Cardiac muscle cell (in vitro differentiated cells and primary cell): Measurements from ENCODE around the gene MRPL41. TPM values are rescaled to one million over a fixed set of nuclear protein-coding genes. Genes with fewer than 3 reads are reported as not detected.
A peak's percentile ranks its signal among the peaks of the same experiment; 100 is the strongest.

Source experiments
- DNase-seq, 2 donors: peaks; one replicate each; pipeline versions ENCODE4 v3.0.0 to v3.0.0-alpha.2; 2010 to 2017; ENCODE audit warnings: low read depth in 1 of 2, low spot score in 1 of 2
- H3K27ac ChIP-seq: fragments of 200-600 bp; sonication (generic); 2 replicates; pipeline ENCODE4 v1.5.1; 2016
- H3K27me3 ChIP-seq: fragments of 200-600 bp; sonication (generic); 2 replicates; pipeline ENCODE4 v1.6.0; 2016; ENCODE audit warnings: control low read depth
- H3K36me3 ChIP-seq: fragments of 200-600 bp; sonication (generic); 2 replicates; pipeline ENCODE4 v1.5.1; 2016; ENCODE audit warnings: control low read depth
- H3K4me1 ChIP-seq: fragments of 200-600 bp; sonication (generic); 2 replicates; pipeline ENCODE4 v1.8.1; 2017; ENCODE audit warnings: low read depth, mild to moderate bottlenecking, mixed run types
- H3K4me3 ChIP-seq: fragments of 200-600 bp; sonication (generic); 2 replicates; pipeline ENCODE4 v1.5.1; 2016; ENCODE audit warnings: mild to moderate bottlenecking
- H3K9me3 ChIP-seq: fragments of 200-600 bp; sonication (generic); 2 replicates; pipeline ENCODE4 v1.5.1; 2017; ENCODE audit warnings: low read depth, mild to moderate bottlenecking, control low read depth
- polyA plus RNA-seq: library from polyadenylated mRNA; unstranded; fragments of >200 nt; fragmentation: Nextera tagmentation; extraction: Ambion mirVana; gene quantifications from 2 replicates; pipeline ENCODE4 v1.2.1, GENCODE V29; 2016
- total RNA-seq: library from RNA; depleted of rRNA; stranded (reverse); fragments of >200 nt; gene quantifications from 2 replicates; pipeline ENCODE4 v1.2.3, GENCODE V29; 2016
- TF ChIP-seq, protein P1 (sequence below): IDR thresholded peaks from 2 replicates; pipeline ENCODE4 v1.5.1; 2012; ENCODE audit warnings: low read depth, mild to moderate bottlenecking, low read length

The MRPL41 gene
- total RNA-seq (70.2 and 98.6 TPM in 2 replicates), polyA plus RNA-seq (93.1 and 111 TPM in 2 replicates)

DNA sequence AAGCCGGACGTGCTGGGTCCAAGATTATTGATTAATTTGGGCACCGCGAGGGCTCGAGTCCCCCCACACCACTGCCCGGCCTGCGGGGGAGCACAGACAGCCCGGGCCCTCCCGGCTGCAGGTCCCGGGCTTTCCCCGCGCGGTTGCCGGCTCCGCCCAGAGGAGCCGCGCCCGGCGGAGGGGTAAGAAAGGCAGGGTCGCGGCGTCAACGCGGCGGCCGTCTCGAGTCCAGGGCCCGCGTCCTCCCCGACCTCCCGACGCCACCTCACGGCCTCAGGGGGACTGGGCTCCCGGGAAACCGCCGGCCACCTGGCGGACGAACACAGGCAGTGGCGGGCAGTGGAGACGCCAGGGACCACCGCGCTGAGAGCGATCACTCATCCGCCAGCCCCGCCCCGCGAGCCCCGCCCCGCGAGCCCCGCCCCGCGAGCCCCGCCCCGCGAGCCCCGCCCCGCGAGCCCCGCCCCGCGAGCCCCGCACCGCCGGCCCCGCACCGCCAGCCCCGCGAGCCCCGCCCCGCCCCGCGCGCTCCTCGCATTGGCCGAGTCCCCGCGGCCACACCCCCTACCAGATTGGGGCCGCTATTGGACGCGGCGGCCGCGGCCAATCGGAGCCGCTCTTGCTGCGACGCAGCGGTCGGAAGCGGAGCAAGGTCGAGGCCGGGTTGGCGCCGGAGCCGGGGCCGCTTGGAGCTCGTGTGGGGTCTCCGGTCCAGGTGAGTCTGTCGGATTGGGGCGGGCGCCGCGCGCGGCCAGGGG lies at the start of gene MRPL41:
Gene MRPL41 (plus strand): TSS at position 616 of the 758 bp plus-strand sequence. CDS start 203 bp downstream, outside the sequence.
- H3K36me3 ChIP-seq, result peaks cover 11% of the 10 kb centered on the region
- no peaks in the 10 kb centered on the region for H3K9me3 ChIP-seq
- H3K27ac ChIP-seq, result peak within 1 kb of the TSS; percentile 87
- TF ChIP-seq, protein P1, sequence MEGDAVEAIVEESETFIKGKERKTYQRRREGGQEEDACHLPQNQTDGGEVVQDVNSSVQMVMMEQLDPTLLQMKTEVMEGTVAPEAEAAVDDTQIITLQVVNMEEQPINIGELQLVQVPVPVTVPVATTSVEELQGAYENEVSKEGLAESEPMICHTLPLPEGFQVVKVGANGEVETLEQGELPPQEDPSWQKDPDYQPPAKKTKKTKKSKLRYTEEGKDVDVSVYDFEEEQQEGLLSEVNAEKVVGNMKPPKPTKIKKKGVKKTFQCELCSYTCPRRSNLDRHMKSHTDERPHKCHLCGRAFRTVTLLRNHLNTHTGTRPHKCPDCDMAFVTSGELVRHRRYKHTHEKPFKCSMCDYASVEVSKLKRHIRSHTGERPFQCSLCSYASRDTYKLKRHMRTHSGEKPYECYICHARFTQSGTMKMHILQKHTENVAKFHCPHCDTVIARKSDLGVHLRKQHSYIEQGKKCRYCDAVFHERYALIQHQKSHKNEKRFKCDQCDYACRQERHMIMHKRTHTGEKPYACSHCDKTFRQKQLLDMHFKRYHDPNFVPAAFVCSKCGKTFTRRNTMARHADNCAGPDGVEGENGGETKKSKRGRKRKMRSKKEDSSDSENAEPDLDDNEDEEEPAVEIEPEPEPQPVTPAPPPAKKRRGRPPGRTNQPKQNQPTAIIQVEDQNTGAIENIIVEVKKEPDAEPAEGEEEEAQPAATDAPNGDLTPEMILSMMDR, result peak; percentile 43
- DNase-seq, result peak; percentile 92 to 95
- H3K4me1 ChIP-seq, result peaks cover 6% of the 10 kb centered on the region
- H3K27me3 ChIP-seq, result no peaks in the 10 kb centered on the region
- H3K4me3 ChIP-seq, result peak within 1 kb of the TSS; percentile 79

DNA sequence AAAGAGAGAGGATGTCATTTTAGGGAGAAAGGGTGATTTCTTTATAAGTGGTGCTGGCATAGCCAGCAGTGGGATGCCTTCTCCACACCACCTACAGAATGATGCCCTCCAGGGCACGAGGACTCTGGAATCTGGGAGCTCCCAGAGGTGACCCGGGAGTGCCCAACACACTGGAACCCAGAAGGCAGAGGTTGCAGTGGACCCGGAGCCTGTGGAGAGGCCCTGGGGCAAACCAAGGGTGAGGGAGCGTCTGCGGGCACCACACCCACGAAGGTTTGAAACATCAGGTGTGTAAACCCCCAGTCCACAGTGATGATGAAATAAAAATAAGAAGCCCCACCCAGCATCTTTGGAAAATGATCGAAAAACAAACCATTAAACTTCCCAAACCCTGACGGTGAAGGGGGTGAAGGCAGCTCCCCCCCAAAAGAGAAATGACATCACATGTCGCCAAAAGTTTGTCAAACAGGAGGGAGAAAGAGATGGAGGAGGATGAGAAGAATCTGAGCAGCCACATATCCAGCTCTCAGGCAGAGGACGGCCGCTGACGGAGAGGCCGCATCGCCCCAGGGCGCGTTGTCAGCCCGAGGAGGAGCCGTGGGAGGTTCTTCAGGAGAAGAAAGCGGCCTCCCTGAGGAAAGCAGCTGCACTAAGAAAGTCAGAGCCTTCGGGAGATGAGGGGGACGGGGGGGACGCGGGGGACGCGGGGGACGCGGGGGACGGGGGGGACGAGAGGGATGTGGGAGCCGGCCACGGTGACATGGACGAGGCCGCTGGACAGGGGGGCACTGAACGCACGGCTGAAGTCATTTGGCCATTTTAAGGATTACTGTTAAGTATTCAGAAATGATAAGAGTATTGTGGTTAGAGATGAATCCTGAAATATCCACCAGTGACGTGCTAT lies 49.4 kb upstream of the MRPL41 start:
- H3K27ac ChIP-seq, result no peak overlapping the region
- H3K4me3 ChIP-seq, result no peak overlapping the region
- H3K9me3 ChIP-seq, result no peaks in the 10 kb centered on the region
- no peaks in the 10 kb centered on the region for H3K27me3 ChIP-seq
- TF ChIP-seq, protein P1, result no peak
- no peaks in the 10 kb centered on the region for H3K4me1 ChIP-seq
- H3K36me3 ChIP-seq, result no peaks in the 10 kb centered on the region
- peak in 1 of 2 donors; percentile 32 for DNase-seq

DNA sequence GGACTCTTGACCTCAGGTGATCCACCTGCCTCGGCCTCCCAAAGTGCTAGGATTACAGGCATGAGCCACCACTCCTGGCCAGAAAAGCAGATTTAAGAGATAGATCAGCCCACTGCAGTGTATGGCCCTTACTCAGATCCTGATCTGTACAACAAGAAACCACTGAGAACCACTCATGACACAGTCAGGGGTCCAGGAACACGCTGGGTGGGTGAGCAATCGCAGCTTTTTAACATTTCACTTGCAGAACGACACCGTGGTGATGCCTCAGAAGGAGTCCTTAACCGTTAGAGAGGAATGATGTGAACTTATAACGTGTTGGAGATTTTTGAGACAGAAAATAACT lies 47.3 kb upstream of the MRPL41 start:
- Histone ChIP-seq H3K27me3 (no peaks in the 10 kb centered on the region), H3K27ac (no peak overlapping the region), H3K4me1 (no peaks in the 10 kb centered on the region), H3K4me3 (no peak overlapping the region), H3K36me3 (no peaks in the 10 kb centered on the region), H3K9me3 (no peaks in the 10 kb centered on the region)
- TF ChIP-seq, protein P1, result no peak
- DNase-seq, result no peak

DNA sequence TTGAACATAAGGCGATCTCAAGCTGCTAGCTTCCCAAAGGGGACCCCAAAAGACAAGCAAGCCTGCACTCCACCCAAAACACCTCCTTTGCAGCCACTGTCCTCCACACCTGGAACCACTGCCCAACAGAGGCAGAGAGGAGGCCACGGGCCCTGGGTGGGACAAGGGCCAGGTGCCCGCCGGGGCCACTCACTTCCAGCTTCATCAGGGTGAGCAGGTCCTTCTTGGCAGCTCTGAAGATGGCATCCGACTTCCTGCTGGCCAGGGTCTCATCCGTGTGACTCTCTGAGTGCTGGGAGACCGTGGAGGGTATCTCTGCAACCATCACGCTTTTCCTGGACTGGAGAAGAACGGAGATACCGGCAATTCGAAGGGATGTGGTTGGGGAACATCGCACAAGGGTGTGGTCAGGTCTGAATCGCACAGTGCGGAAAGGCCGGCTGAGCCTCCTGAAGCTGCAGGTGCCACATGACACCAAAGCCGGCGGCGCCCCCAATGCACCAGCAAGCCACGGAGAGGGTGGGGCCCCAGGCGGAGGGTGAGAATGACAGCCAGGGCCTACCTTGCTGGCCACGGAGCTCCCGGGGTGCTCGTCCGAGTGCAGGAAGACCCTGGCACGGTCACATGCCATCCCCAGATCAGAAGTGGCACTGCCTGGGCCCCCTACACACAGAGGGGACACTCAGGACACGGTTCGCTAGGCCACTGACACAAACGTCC lies 46.1 kb upstream of the MRPL41 start:
- Histone ChIP-seq H3K36me3 (no peaks in the 10 kb centered on the region), H3K4me1 (no peaks in the 10 kb centered on the region), H3K27ac (no peak overlapping the region), H3K9me3 (no peaks in the 10 kb centered on the region), H3K27me3 (no peaks in the 10 kb centered on the region), H3K4me3 (no peak overlapping the region)
- TF ChIP-seq, protein P1, result no peak
- no peak for DNase-seq

DNA sequence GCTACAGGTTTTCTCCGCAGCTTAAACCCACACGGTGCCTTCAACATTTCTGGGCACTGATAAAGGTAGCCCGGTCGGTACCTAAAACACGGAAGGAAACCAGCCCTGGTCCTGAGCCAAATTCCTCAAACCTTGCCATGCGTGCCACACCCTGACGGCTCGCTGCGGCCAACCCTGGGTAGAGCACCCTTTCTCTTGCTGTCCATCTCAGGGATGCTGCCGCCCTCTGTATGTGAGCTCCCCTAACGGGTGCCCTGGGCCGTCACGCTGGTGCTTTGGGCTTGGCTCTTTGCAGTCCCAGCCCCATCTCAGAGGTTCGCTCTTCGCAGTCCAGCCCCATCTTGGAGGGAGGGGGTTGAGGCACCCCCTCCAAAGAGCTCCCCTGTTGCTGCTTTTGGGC lies 45.4 kb upstream of the MRPL41 start:
- H3K9me3 ChIP-seq, result no peaks in the 10 kb centered on the region
- H3K27ac ChIP-seq, result no peak overlapping the region
- H3K4me3 ChIP-seq, result no peak overlapping the region
- no peak for DNase-seq
- no peaks in the 10 kb centered on the region for H3K27me3 ChIP-seq
- TF ChIP-seq, protein P1, result no peak
- no peaks in the 10 kb centered on the region for H3K4me1 ChIP-seq
- H3K36me3 ChIP-seq, result no peaks in the 10 kb centered on the region
